ENCODE measurements around the gene NACC2. TPM values are rescaled to one million over a fixed set of nuclear protein-coding genes. Genes with fewer than 3 reads are reported as not detected.

The NACC2 gene
- total RNA-seq, 2 donors from 2014 or later: 19.2 to 21.1 TPM

DNA sequence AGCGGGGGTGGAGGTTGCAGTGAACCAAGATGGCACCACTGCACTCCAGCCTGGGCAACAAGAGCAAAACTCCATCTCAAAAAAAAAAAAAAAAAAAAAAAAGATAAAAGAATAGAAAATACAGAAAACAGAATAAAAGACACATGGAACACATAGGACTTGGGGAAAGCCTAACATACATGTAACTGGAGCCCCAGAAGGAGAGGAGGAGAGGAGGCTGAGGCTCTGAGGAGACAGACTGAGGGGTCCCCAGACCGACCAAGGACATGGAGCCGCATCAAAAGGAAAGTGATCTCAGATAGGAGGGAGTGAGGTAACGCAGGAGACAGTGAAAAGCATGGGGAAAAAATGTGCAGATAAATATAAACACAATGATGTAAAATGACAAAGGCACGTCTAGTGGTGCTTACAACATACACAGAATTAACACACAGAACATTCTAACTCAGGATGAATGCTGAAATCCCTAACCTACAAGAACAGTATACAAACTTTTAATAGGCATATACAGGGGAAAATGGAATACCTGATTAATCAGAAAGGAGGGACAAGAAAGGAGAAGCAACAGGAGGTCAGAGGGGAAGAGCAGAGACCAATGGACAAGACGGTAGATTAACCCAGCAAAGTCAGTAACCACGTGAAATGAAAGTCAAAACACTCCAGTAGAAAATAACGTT, 68.7 kb downstream of the NACC2 start:
- no peak for ATAC-seq
- H3K27ac Mint-ChIP-seq: no peak overlapping the region
- no peaks in the 10 kb centered on the region for H3K27me3 Mint-ChIP-seq
- H3K4me1 Mint-ChIP-seq (ENCODE audit: low read depth in 2 of 2): peaks cover 10 to 30% of the 10 kb centered on the region in 2 donors
- H3K4me3 Mint-ChIP-seq: no peak overlapping the region
- no peaks in the 10 kb centered on the region for H3K36me3 Mint-ChIP-seq
- no peaks in the 10 kb centered on the region for H3K9me3 Mint-ChIP-seq
- peak; percentile 44 for DNase-seq (ENCODE audit: low spot score)

GRCh38 chr9:136025481-136025880, 69.6 kb downstream of the NACC2 start:
- DNase-seq (ENCODE audit: low spot score) (no peak), ATAC-seq (no peak)
- H3K4me3 Mint-ChIP-seq: no peak overlapping the region
- H3K27me3 Mint-ChIP-seq: no peaks in the 10 kb centered on the region
- H3K9me3 Mint-ChIP-seq: no peaks in the 10 kb centered on the region
- H3K36me3 Mint-ChIP-seq: no peaks in the 10 kb centered on the region
- H3K27ac Mint-ChIP-seq: peak overlapping the region in 1 of 2 donors; percentile 20
- H3K4me1 Mint-ChIP-seq (ENCODE audit: low read depth in 2 of 2): peaks cover 18 to 34% of the 10 kb centered on the region in 2 donors

GRCh38 chr9:136024696-136025316, 70.3 kb downstream of the NACC2 start:
- DNase-seq (ENCODE audit: low spot score) (peak; percentile 38), ATAC-seq (no peak)
- H3K27me3 Mint-ChIP-seq: no peaks in the 10 kb centered on the region
- no peaks in the 10 kb centered on the region for H3K36me3 Mint-ChIP-seq
- H3K4me3 Mint-ChIP-seq: no peak overlapping the region
- peaks cover 20 to 39% of the 10 kb centered on the region in 2 donors for H3K4me1 Mint-ChIP-seq (ENCODE audit: low read depth in 2 of 2)
- H3K27ac Mint-ChIP-seq: peak overlapping the region in 1 of 2 donors; percentile 20
- H3K9me3 Mint-ChIP-seq: no peaks in the 10 kb centered on the region

DNA sequence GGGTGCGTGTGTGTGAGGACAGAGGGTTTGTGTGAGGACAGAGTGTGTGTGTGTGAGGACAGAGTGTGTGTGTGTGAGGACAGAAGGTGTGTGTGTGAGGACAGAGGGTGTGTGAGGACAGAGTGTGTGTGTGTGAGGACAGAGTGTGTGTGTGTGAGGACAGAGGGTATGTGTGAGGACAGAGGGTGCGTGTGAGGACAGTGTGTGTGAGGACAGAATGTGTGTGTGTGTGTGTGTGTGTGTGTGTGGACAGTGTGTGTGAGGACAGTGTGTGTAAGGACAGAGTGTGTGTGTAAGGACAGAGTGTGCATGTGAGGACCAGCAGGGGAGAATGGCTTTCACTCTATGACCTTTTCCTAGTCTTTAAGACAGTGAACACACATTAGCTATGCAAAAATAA, 70.8 kb downstream of the NACC2 start:
- no peak for ATAC-seq
- H3K36me3 Mint-ChIP-seq: no peaks in the 10 kb centered on the region
- no peaks in the 10 kb centered on the region for H3K9me3 Mint-ChIP-seq
- H3K4me3 Mint-ChIP-seq: no peak overlapping the region
- H3K27ac Mint-ChIP-seq: peak overlapping the region in 1 of 2 donors; percentile 29
- no peak for DNase-seq (ENCODE audit: low spot score)
- no peaks in the 10 kb centered on the region for H3K27me3 Mint-ChIP-seq
- H3K4me1 Mint-ChIP-seq (ENCODE audit: low read depth in 2 of 2): peaks cover 20 to 39% of the 10 kb centered on the region in 2 donors

DNA sequence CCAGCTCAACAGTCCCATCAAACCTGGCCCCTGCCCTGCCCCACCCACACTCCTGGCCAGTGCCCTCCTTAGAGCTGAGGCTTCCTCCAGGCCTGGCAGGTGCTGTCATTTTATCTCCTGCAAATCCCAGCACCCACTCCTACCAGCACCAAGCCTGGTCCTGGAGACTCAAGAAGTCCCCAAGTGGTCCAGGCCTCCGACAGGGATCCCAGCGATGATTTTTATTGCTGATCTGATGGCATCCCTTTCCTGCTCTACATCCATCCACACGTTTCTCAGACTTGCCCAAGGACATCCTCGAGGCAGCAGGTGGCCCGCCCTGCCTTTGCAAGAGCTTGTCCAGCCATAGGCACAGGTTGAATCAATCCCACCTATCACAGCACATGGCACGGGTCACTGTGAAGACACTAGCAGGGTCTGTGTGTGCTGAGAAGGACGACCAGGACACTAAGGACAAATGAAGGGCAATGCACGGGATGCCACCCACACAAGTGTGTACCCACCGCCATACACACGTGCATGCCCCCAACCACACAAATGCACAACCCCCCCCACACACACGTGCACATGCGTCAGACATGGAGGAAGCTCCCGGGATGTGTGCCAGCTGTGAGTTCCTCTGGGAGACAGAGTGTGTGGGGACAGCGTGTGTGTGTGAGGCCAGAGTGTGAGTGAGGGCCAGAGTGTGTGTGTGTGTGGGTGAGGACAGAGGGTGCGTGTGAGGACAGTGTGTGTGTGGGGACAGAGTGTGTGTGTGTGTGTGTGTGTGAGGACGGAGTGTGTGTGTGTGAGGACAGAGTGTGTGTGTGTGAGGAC, 71.5 kb downstream of the NACC2 start:
- Mint-ChIP-seq H3K36me3 (no peaks in the 10 kb centered on the region), H3K27ac (peak overlapping the region in 1 of 2 donors; percentile 29), H3K4me1 (ENCODE audit: low read depth in 2 of 2) (peaks cover 20 to 39% of the 10 kb centered on the region in 2 donors)

GRCh38 chr9:136022731-136023409, 72.2 kb downstream of the NACC2 start:
- Mint-ChIP-seq H3K27ac (no peak overlapping the region), H3K9me3 (no peaks in the 10 kb centered on the region), H3K27me3 (no peaks in the 10 kb centered on the region), H3K4me3 (no peak overlapping the region), H3K36me3 (no peaks in the 10 kb centered on the region), H3K4me1 (ENCODE audit: low read depth in 2 of 2) (peaks cover 20 to 39% of the 10 kb centered on the region in 2 donors)
- ATAC-seq (no peak), DNase-seq (ENCODE audit: low spot score) (no peak)

More for the DNA sequence above, 71.5 kb downstream of the NACC2 start:
- ATAC-seq (peak in 1 of 2 donors; percentile 12), DNase-seq (ENCODE audit: low spot score) (peak; percentile 31)
- no peaks in the 10 kb centered on the region for H3K9me3 Mint-ChIP-seq
- no peaks in the 10 kb centered on the region for H3K27me3 Mint-ChIP-seq
- H3K4me3 Mint-ChIP-seq: no peak overlapping the region

- Mint-ChIP-seq H3K9me3 (no peaks in the 10 kb centered on the region), H3K36me3 (no peaks in the 10 kb centered on the region), H3K27me3 (no peaks in the 10 kb centered on the region), H3K4me1 (ENCODE audit: low read depth in 2 of 2) (peaks cover 20 to 39% of the 10 kb centered on the region in 2 donors), H3K4me3 (no peak overlapping the region), H3K27ac (no peak overlapping the region)
- peak; percentile 47 for DNase-seq (ENCODE audit: low spot score)
- ATAC-seq: no peak
Measured at GRCh38 chr9:136021872-136022681, 73.0 kb downstream of the NACC2 start.

- DNase-seq (ENCODE audit: low spot score): no peak
- Mint-ChIP-seq H3K4me1 (ENCODE audit: low read depth in 2 of 2) (peaks cover 16 to 39% of the 10 kb centered on the region in 2 donors), H3K9me3 (no peaks in the 10 kb centered on the region), H3K27me3 (no peaks in the 10 kb centered on the region), H3K4me3 (no peak overlapping the region), H3K27ac (no peak overlapping the region), H3K36me3 (no peaks in the 10 kb centered on the region)
- ATAC-seq: no peak
Measured at GRCh38 chr9:136021171-136021871, 73.8 kb downstream of the NACC2 start.

- H3K27me3 Mint-ChIP-seq: no peaks in the 10 kb centered on the region
- peaks cover 13 to 38% of the 10 kb centered on the region in 2 donors for H3K4me1 Mint-ChIP-seq (ENCODE audit: low read depth in 2 of 2)
- no peaks in the 10 kb centered on the region for H3K9me3 Mint-ChIP-seq
- DNase-seq (ENCODE audit: low spot score) (peak; percentile 47), ATAC-seq (no peak)
- H3K36me3 Mint-ChIP-seq: no peaks in the 10 kb centered on the region
- H3K4me3 Mint-ChIP-seq: no peak overlapping the region
- H3K27ac Mint-ChIP-seq: no peak overlapping the region
Measured at GRCh38 chr9:136020671-136021070, 74.4 kb downstream of the NACC2 start.

- Mint-ChIP-seq H3K27ac (no peak overlapping the region), H3K4me3 (no peak overlapping the region), H3K4me1 (ENCODE audit: low read depth in 2 of 2) (peaks cover 13 to 37% of the 10 kb centered on the region in 2 donors), H3K9me3 (no peaks in the 10 kb centered on the region), H3K27me3 (no peaks in the 10 kb centered on the region), H3K36me3 (no peaks in the 10 kb centered on the region)
- ATAC-seq (peak; percentile 62 to 63), DNase-seq (ENCODE audit: low spot score) (peak; percentile 62)
Measured at GRCh38 chr9:136020206-136020605, 74.9 kb downstream of the NACC2 start.

DNA sequence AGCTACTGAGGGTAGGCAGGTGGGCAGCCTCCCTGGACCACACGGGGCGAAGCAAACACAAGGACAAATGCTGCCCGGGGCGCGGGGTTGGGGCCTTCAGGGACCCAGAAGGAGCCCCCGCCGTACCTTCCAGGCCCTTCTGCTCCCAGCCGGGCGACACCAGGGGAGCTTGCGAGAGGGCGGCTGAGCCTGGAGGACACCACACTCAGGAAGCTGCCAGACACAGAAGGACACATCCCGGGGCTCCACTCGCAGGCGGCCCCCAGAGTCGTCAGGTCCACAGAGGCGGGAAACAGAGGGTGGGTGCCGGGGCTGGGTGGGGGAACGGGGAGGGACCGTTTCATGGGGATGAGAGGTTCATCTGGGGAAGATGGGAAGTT, 75.4 kb downstream of the NACC2 start:
- Mint-ChIP-seq H3K4me3 (no peak overlapping the region), H3K4me1 (ENCODE audit: low read depth in 2 of 2) (peaks cover 13 to 35% of the 10 kb centered on the region in 2 donors), H3K9me3 (no peaks in the 10 kb centered on the region), H3K36me3 (no peaks in the 10 kb centered on the region), H3K27me3 (no peaks in the 10 kb centered on the region), H3K27ac (no peak overlapping the region)
- no peak for ATAC-seq
- peak; percentile 53 for DNase-seq (ENCODE audit: low spot score)

GRCh38 chr9:136019041-136019680, 75.9 kb downstream of the NACC2 start:
- ATAC-seq (no peak), DNase-seq (ENCODE audit: low spot score) (peak; percentile 52)
- Mint-ChIP-seq H3K4me3 (no peak overlapping the region), H3K4me1 (ENCODE audit: low read depth in 2 of 2) (peaks cover 13 to 32% of the 10 kb centered on the region in 2 donors), H3K36me3 (no peaks in the 10 kb centered on the region), H3K9me3 (no peaks in the 10 kb centered on the region), H3K27ac (no peak overlapping the region), H3K27me3 (no peaks in the 10 kb centered on the region)
